Keratinocyte (primary cell): ENCODE measurements around the gene SNAP29.
"Not testable (repeated sequence)": the region's sequence is repeated elsewhere in the genome, so short reads cannot be mapped to it uniquely, and the experiment has no call there.

Source experiments
- EZH2 ChIP-seq: IDR thresholded peaks from one replicate; pipeline ENCODE4 v1.6.1; 2012; ENCODE audit warnings: inconsistent platforms, mild to moderate bottlenecking, low read length, moderate library complexity
- TF ChIP-seq, protein P1 (sequence below), 3 experiments: IDR thresholded peaks in 1 of 3; conservative IDR thresholded peaks in 1 of 3; optimal IDR thresholded peaks in 1 of 3; 2 replicates in 2 of 3; 3 replicates in 1 of 3; pipeline versions ENCODE3 to v1.5.1; 2011; ENCODE audit warnings: low read length in 3 of 3, mild to moderate bottlenecking in 3 of 3, moderate library complexity in 2 of 3, control low read depth in 1 of 3, inconsistent platforms in 1 of 3; ENCODE audit not compliant: insufficient read depth in 2 of 3; ENCODE audit errors: extremely low read depth in 1 of 3

DNA sequence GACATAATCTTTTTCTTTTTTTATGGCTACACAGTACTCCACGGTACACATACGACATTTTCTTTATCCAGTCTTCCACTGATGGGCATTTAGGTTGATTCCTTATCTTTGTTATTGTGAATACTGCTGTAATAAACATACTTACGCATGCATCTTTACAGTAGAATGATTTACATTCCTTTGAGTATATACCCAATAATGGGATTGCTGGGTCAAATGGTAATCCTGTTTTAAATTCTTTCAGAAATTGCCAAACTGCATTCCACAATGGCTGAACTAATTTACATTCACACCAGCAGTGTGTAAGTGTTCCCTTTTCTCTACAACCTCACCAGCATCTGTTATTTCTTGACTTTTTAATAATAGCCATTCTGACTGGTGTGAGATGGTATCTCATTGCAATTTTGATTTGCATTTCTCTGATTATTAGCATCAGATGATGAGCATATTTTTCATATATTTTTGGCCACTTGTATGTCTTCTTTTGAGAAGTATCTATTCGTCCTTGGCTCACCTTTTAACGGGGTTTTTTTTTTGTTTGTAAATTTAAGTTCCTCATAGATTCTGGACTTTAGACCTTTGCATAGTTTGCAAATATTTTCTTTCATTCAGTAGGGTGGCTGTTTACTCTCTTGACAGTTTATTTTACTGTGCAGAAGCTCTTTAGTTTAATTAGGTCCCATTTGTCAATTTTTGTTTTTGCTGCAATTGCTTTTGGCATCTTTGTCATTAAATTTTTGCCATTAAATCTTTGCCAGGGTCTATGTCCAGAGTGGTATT, 32.2 kb upstream of the SNAP29 start:
- TF ChIP-seq, protein P1, sequence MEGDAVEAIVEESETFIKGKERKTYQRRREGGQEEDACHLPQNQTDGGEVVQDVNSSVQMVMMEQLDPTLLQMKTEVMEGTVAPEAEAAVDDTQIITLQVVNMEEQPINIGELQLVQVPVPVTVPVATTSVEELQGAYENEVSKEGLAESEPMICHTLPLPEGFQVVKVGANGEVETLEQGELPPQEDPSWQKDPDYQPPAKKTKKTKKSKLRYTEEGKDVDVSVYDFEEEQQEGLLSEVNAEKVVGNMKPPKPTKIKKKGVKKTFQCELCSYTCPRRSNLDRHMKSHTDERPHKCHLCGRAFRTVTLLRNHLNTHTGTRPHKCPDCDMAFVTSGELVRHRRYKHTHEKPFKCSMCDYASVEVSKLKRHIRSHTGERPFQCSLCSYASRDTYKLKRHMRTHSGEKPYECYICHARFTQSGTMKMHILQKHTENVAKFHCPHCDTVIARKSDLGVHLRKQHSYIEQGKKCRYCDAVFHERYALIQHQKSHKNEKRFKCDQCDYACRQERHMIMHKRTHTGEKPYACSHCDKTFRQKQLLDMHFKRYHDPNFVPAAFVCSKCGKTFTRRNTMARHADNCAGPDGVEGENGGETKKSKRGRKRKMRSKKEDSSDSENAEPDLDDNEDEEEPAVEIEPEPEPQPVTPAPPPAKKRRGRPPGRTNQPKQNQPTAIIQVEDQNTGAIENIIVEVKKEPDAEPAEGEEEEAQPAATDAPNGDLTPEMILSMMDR (optimal IDR thresholded peaks at IDR 0.05 in 1 of 3, IDR thresholded peaks at IDR 0.05 in 1 of 3, conservative IDR thresholded peaks at IDR 0.05 in 1 of 3; ENCODE audit: extremely low read depth in 1 of 3, insufficient read depth in 2 of 3, low read length in 3 of 3) = not testable (repeated sequence)
- TF ChIP-seq EZH2 = not testable (repeated sequence)
